Measurements from ENCODE around the gene VSIR. TPM values are rescaled to one million over a fixed set of nuclear protein-coding genes. Genes with fewer than 3 reads are reported as not detected.

Gene VSIR
- total and polyA plus RNA-seq, 2 donors (not counting 1 experiment from before 2014, with no cell fraction given): 40.5 to 61.2 TPM

DNA sequence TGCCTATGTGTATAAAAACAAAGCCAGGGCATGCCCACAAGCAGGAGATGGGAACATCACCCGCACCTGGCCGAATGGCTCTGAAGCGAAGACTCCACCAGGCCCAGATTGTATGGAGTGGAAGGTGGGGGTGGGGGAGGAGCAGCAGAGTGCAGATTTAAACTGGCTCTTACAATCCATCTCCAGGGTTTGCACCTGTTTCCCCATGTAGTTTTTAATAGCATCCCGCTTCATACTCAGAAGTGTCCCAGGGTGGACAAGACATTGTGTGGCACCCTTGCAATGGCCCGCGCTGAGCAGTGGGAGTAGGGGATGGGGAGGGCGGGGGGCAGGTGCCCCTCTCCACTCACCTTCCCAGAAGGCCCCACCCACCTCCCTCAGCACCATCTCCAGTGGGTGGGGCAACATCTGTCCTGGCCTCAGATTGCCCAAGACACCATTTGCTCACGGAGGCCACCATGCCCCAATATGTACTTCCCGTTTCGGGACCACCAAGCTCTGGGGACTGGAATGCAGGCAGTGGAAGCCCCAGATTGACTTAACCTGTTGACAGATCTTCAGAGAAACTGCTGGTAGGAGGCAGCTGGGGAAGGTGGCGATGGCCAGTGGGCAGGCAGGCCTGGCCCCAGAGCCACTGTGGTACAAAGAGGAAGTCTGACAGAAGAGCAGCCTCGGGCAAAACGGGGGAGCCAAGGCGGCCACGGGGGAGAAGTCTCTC lies 23.0 kb downstream of the VSIR start:
- WGBS (ENCODE audit: insufficient coverage): 30% methylated on average over 11 of the region's 15 CpGs
- TF ChIP-seq, protein P1, sequence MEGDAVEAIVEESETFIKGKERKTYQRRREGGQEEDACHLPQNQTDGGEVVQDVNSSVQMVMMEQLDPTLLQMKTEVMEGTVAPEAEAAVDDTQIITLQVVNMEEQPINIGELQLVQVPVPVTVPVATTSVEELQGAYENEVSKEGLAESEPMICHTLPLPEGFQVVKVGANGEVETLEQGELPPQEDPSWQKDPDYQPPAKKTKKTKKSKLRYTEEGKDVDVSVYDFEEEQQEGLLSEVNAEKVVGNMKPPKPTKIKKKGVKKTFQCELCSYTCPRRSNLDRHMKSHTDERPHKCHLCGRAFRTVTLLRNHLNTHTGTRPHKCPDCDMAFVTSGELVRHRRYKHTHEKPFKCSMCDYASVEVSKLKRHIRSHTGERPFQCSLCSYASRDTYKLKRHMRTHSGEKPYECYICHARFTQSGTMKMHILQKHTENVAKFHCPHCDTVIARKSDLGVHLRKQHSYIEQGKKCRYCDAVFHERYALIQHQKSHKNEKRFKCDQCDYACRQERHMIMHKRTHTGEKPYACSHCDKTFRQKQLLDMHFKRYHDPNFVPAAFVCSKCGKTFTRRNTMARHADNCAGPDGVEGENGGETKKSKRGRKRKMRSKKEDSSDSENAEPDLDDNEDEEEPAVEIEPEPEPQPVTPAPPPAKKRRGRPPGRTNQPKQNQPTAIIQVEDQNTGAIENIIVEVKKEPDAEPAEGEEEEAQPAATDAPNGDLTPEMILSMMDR (IDR thresholded peaks at IDR 0.05): no peak
- no peak for TF ChIP-seq EZH2 (IDR thresholded peaks at IDR 0.05; ENCODE audit: borderline replicate concordance, insufficient read depth, low read depth, low read length, poor library complexity, severe bottlenecking)
- H3K36me3 ChIP-seq (replicated peaks in 1 of 2; ENCODE audit: control extremely low read depth in 1 of 2, control insufficient read depth in 1 of 2, extremely low read depth in 1 of 2, insufficient read depth in 2 of 2, low read length in 1 of 2): peaks cover 0 to 19% of the 10 kb centered on the region in 2 experiments
- H3K27me3 ChIP-seq (replicated peaks in 1 of 4; ENCODE audit: control extremely low read depth in 1 of 4, control insufficient read depth in 3 of 4, insufficient read depth in 4 of 4, low read length in 3 of 4): no peaks in the 10 kb centered on the region
- peak overlapping the region; percentile 74 for H3K4me2 ChIP-seq (replicated peaks; ENCODE audit: low read depth, low read length, poor library complexity, severe bottlenecking)
- no peaks in the 10 kb centered on the region for H3K79me2 ChIP-seq (ENCODE audit: control insufficient read depth, insufficient read depth, low read length)
- H3K27ac ChIP-seq (ENCODE audit: low read length in 2 of 2): peak overlapping the region; percentile 72 to 84
- H3K27ac Mint-ChIP-seq: peak overlapping the region; percentile 100
- ATAC-seq (ENCODE audit: low read depth) (no peak), DNase-seq (peak; percentile 52)
- H3K27me3 Mint-ChIP-seq: no peaks in the 10 kb centered on the region
- no peaks in the 10 kb centered on the region for H3K9me3 Mint-ChIP-seq (ENCODE audit: insufficient read depth)
- no peak overlapping the region for H3K9ac ChIP-seq (ENCODE audit: low read length)
- H2AFZ ChIP-seq (ENCODE audit: insufficient read depth, low read depth, low read length, poor library complexity, severe bottlenecking): peak overlapping the region; percentile 26
- H3K9me3 ChIP-seq (ENCODE audit: control extremely low read depth in 1 of 3, control insufficient read depth in 2 of 3, insufficient read depth in 1 of 3, low read length in 2 of 3): peaks cover 0 to 7% (median 0%) of the 10 kb centered on the region in 3 donors
- POLR2A ChIA-PET: interaction anchor here (1.0 kb wide), 1 partner anchor 23 kb away, joined by 3 read pairs; the partner anchor contains the start of gene VSIR
- H3K4me1 ChIP-seq (ENCODE audit: control insufficient read depth in 2 of 2, insufficient read depth in 2 of 2, low read length in 2 of 2): peaks cover 99 to 100% of the 10 kb centered on the region in 2 donors
- intact Hi-C loops (cut with micrococcal nuclease): no loop called here
- CTCF ChIA-PET: interaction anchor here (1.2 to 1.4 kb wide), 3 partner anchors 23 to 56 kb away, joined by 3 to 8 read pairs (median 6); partner anchors contain the start of gene VSIR
- H4K20me1 ChIP-seq (ENCODE audit: control insufficient read depth, insufficient read depth, low read length, poor library complexity, severe bottlenecking): no peaks in the 10 kb centered on the region
- H3K4me1 Mint-ChIP-seq: peaks cover 91% of the 10 kb centered on the region
- no peak overlapping the region for H3K4me3 ChIP-seq (ENCODE audit: control extremely low read depth in 1 of 5, extremely low read depth in 1 of 5, insufficient read depth in 1 of 5, low read depth in 2 of 5, low read length in 4 of 5)
- H3K4me3 Mint-ChIP-seq: peak overlapping the region; percentile 57

- no peaks in the 10 kb centered on the region for H3K27me3 ChIP-seq (replicated peaks in 1 of 4; ENCODE audit: control extremely low read depth in 1 of 4, control insufficient read depth in 3 of 4, insufficient read depth in 4 of 4, low read length in 3 of 4)
Measured at GRCh38 chr10:71749396-71749795, 23.9 kb downstream of the VSIR start.

More at GRCh38 chr10:71749396-71749795, 23.9 kb downstream of the VSIR start:
- H3K4me2 ChIP-seq (replicated peaks; ENCODE audit: low read depth, low read length, poor library complexity, severe bottlenecking): peak overlapping the region; percentile 74
- no peaks in the 10 kb centered on the region for H3K9me3 Mint-ChIP-seq (ENCODE audit: insufficient read depth)
- ChIA-PET CTCF (interaction anchor here (0.6 to 3.6 kb wide), 12 partner anchors 8 to 147 kb away, joined by 3 to 26 read pairs (median 4); partner anchors contain the start of gene VSIR), POLR2A (interaction anchor here (0.7 to 2.4 kb wide), 8 partner anchors 8 to 59 kb away, joined by 4 to 9 read pairs (median 6); partner anchors contain the start of gene VSIR)
- H4K20me1 ChIP-seq (ENCODE audit: control insufficient read depth, insufficient read depth, low read length, poor library complexity, severe bottlenecking): no peaks in the 10 kb centered on the region
- WGBS (ENCODE audit: insufficient coverage): 66% methylated on average over 4 of the region's 4 CpGs
- H3K4me3 ChIP-seq (ENCODE audit: control extremely low read depth in 1 of 5, extremely low read depth in 1 of 5, insufficient read depth in 1 of 5, low read depth in 2 of 5, low read length in 4 of 5): no peak overlapping the region
- DNase-seq (no peak), ATAC-seq (ENCODE audit: low read depth) (no peak)
- peaks cover 95% of the 10 kb centered on the region for H3K4me1 Mint-ChIP-seq
- no peak for TF ChIP-seq EZH2 (IDR thresholded peaks at IDR 0.05; ENCODE audit: borderline replicate concordance, insufficient read depth, low read depth, low read length, poor library complexity, severe bottlenecking)
- TF ChIP-seq, protein P1 (IDR thresholded peaks at IDR 0.05): no peak
- peak overlapping the region; percentile 72 to 84 for H3K27ac ChIP-seq (ENCODE audit: low read length in 2 of 2)
- peaks cover 0 to 15% of the 10 kb centered on the region in 2 experiments for H3K36me3 ChIP-seq (replicated peaks in 1 of 2; ENCODE audit: control extremely low read depth in 1 of 2, control insufficient read depth in 1 of 2, extremely low read depth in 1 of 2, insufficient read depth in 2 of 2, low read length in 1 of 2)
- peak overlapping the region; percentile 30 for H2AFZ ChIP-seq (ENCODE audit: insufficient read depth, low read depth, low read length, poor library complexity, severe bottlenecking)
- peaks cover 90 to 99% of the 10 kb centered on the region in 2 donors for H3K4me1 ChIP-seq (ENCODE audit: control insufficient read depth in 2 of 2, insufficient read depth in 2 of 2, low read length in 2 of 2)
- H3K4me3 Mint-ChIP-seq: peak overlapping the region; percentile 84
- H3K79me2 ChIP-seq (ENCODE audit: control insufficient read depth, insufficient read depth, low read length): no peaks in the 10 kb centered on the region
- peaks cover 0 to 7% (median 0%) of the 10 kb centered on the region in 3 donors for H3K9me3 ChIP-seq (ENCODE audit: control extremely low read depth in 1 of 3, control insufficient read depth in 2 of 3, insufficient read depth in 1 of 3, low read length in 2 of 3)
- H3K27me3 Mint-ChIP-seq: no peaks in the 10 kb centered on the region
- intact Hi-C loops (cut with micrococcal nuclease): no loop called here
- no peak overlapping the region for H3K9ac ChIP-seq (ENCODE audit: low read length)
- peak overlapping the region; percentile 100 for H3K27ac Mint-ChIP-seq
